Breast epithelium (tissue), 3 donors: ENCODE data around the gene BHLHA9.

ENCODE experiments used
- CTCF ChIP-seq, 3 donors: fragments of 450-650 bp; IDR thresholded peaks; one replicate each; pipeline ENCODE4 v1.5.1; 2016 to 2017; ENCODE audit warnings: antibody characterized with exemption in 3 of 3, mild to moderate bottlenecking in 3 of 3, moderate library complexity in 3 of 3
- POLR2A ChIP-seq: fragments of 450-650 bp; IDR thresholded peaks from one replicate; pipeline ENCODE4 v1.6.1; 2016; ENCODE audit warnings: antibody characterized with exemption, mild to moderate bottlenecking, moderate library complexity
- POLR2AphosphoS5 ChIP-seq, 3 donors: sonication (generic); formaldehyde crosslinking; IDR thresholded peaks; one replicate each; pipeline ENCODE4 v1.6.1; 2017; ENCODE audit warnings: antibody characterized with exemption in 3 of 3

- TF ChIP-seq CTCF (IDR thresholded peaks at IDR 0.05) (no peak), POLR2AphosphoS5 (IDR thresholded peaks at IDR 0.05) (no peak), POLR2A (no peak)
Measured at GRCh38 chr17:1221209-1221608, 49.0 kb upstream of the BHLHA9 start.
